ENCODE measurements around the gene SOX13.

DNA sequence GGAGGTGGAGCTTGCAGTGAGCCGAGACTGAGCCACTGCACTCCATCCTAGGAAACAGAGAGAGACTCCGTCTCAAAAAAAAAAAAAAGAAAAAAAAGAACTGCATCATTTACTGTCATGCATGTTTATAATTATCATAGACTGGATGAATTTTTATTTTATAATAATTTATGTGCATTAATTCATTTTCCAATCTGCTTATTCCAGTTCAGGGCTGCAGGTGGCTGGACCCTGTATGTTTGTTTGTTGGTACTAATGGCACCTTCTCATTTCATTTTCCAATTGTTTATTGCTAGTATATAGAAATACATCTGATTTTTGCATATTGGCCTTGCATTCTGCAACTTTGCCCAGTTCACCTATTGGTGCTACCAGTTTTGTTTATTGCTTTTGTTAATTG lies 19.0 kb upstream of the SOX13 start:
- TF ChIP-seq, protein P1, sequence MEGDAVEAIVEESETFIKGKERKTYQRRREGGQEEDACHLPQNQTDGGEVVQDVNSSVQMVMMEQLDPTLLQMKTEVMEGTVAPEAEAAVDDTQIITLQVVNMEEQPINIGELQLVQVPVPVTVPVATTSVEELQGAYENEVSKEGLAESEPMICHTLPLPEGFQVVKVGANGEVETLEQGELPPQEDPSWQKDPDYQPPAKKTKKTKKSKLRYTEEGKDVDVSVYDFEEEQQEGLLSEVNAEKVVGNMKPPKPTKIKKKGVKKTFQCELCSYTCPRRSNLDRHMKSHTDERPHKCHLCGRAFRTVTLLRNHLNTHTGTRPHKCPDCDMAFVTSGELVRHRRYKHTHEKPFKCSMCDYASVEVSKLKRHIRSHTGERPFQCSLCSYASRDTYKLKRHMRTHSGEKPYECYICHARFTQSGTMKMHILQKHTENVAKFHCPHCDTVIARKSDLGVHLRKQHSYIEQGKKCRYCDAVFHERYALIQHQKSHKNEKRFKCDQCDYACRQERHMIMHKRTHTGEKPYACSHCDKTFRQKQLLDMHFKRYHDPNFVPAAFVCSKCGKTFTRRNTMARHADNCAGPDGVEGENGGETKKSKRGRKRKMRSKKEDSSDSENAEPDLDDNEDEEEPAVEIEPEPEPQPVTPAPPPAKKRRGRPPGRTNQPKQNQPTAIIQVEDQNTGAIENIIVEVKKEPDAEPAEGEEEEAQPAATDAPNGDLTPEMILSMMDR (IDR thresholded peaks at IDR 0.05): no peak
- TF ChIP-seq POLR2A (IDR thresholded peaks at IDR 0.05): no peak

Measured in tibial nerve (tissue), 3 donors.